8988T (cell line): ENCODE data around the gene EFNA1.
"Not testable (repeated sequence)": the region's sequence is repeated elsewhere in the genome, so short reads cannot be mapped to it uniquely, and the experiment has no call there.

Experiments
- DNase-seq: peaks from one replicate; pipeline ENCODE4 v3.0.0; 2011

The EFNA1 gene

DNA sequence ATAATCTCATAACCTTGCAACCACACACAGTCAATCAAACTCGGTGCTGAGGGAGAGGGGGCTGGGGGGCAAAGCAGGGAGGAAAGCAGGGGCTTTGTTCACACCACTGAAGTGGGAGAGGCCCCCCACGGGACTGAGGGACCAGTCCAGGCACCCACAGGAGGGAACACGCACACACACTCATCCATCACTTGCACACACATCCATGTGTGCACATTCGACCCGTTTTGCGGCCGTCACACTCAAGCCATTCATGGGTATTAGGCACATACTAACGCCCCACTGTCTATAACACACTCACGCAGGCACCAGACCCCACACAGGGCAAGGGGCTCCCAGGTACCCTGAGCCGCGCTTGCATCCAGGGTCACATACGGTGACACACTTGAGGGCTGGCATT is 35.0 kb upstream of the EFNA1 start:
- no peak for DNase-seq

DNA sequence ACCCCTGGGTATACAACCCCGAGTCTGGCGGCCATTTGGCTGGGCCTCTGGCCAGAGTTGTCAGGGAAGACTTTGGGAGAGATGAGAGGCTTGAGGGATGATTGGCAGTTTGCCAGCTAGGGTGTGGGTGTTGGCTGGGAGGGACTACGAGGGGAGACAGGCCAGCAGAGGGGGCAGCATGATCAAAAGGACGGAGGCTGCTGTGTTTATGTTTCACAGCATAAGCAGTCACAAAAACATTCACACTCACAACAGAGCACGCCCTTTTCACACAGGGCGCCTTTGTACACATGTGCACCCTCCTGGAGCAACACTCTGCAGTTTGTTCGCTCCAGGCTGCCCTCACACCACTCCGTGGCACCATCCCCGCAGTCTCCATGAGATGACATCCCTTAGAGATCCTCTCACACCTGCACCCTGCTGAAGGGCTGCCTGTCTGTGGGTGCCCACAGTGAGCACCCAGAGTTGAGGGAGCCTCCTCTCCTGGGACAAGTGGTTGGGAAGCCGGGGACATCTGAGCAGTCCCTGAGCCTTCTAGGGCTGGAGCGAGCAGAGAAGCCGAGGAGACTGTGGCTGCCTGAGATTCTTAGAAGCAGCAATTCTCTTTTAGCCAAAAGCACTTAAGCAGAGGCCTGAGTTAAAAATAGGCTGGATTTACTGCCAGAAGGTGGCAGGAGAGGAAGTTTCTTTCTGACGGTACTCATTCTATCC is 33.6 kb upstream of the EFNA1 start:
- DNase-seq, result no peak

DNA sequence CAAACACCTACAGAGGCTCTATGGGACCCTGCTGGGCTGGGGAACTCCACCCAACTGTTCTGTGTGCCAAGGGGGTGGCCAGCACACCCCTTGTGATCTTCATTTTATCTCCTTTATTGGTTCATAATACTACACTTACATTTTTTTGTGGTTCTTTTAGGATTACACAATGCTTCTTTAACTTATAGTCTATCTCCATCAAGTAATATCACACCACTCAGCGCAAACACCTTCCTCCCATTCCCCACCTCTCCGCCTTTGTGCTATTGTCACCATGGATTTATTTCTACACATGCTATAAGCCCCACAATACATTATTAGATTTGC is 33.1 kb upstream of the EFNA1 start:
- DNase-seq, result no peak

DNA sequence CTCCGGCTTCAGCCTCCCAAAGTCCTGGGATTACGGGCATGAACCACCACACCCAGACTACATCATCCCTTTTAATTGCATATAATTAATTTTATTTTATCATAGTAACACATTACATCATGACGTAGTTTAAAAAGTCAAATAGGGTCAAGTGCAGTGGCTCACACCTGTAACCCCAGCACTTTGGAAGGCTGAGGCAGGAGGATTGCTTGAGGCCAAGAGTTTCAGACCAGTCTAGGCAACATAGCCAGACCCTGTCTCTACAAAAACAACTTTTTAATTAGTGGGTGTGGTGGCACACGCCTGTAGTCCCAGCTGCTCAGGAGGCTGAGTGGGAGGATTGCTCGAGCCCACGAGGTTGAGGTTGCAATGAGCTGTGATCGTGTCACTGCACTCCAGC is 28.3 kb upstream of the EFNA1 start:
- DNase-seq, result no peak

DNA sequence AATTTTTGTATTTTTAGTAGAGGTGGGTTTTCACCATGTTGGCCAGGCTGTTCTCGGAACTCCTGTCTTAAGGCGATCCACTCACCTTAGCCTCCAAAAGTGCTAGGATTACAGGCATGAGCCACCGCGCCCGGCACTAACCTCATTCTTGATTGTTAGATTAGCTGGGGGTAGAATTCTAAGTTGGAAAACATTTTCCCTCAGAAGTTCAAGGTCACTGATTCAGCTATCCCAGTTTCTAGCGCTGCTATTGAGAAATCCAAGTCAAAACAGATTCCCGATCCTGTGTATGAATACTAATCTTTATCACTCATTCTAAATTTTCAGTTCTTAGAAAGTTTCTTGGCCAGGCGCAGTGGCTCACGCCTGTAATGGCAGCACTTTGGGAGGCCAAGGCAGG is 24.4 kb upstream of the EFNA1 start:
- no peak for DNase-seq

DNA sequence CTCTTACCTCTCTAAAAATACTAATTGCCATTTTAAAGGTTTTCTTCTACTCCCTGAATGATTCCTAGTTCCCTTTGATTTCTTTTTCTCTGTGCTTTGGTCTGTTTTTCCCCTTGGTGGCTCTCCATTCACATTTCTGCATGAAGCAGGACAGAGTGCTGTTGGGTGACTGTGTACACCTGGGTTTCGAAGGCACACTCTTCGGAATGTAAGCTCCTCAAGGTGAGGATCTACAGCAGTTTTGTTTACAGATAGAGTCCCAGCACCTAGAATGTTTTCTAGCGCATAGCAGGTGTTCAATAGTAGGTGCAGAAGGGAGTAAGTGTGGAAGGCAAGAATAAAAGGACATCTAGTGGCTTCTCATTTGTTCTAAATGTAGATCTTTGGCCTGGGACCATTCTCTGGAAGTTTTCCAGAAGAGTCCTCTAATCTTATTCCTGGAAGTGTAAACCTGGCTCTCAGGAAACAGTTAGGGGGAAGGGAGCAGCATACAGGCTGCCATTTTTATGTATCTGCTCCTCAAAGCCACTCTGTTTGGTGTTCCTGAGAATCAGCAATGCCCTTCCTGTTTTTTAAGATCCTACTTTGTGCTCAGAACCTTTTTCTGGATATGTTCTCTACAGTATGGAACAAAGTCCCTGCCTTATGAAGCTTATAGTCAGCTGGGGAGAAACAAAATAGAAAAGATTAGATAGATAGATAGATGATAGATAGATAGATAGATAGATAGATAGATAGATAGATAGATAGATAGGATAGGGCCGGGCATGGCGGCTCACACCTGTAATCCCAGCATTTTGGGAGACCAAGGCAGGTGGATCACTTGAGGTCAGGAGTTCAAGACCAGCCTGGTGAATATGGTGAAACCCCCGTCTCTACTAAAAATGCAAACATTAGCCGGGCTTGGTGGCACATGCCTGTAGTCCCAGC is 22.8 kb upstream of the EFNA1 start:
- DNase-seq, result no peak

DNA sequence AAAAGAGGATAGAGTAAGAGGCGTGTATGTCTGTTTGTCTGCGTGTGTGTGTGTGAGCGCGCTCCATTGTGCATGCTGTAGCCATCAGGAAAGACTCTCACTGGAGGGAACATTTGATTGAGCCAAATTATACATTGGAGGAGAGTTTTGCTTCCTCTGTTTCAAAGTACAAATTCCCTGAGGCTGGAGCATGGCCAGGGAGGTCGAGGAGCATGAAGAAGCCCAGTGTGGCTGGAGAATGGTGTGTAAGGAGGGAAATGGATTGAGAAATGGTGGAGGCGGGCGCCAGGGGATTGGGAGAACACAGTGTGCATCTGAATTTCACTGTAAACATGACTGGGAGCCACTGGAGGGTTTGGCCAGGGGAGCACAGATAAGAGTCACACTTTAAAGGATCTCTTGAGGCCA is 22.1 kb upstream of the EFNA1 start:
- no peak for DNase-seq

DNA sequence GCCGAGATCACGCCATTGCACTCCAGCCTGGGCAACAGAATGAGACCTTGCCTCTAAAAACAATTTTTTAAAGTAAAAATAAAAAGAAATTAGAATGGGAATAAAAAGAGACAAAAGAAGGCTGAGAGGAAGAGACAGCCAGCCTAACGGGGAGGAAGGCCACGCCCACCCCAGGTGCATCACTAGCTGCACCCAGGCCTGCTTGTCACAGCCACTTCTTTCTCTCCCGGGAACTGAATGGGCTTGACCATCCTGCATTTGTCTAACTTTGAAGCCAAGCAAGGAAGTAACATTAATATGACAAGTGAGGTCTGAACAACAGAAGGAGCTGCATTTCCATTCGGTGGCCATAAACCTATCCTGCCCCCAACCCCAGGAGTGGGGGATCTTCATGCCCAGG is 20.8 kb upstream of the EFNA1 start:
- no peak for DNase-seq

DNA sequence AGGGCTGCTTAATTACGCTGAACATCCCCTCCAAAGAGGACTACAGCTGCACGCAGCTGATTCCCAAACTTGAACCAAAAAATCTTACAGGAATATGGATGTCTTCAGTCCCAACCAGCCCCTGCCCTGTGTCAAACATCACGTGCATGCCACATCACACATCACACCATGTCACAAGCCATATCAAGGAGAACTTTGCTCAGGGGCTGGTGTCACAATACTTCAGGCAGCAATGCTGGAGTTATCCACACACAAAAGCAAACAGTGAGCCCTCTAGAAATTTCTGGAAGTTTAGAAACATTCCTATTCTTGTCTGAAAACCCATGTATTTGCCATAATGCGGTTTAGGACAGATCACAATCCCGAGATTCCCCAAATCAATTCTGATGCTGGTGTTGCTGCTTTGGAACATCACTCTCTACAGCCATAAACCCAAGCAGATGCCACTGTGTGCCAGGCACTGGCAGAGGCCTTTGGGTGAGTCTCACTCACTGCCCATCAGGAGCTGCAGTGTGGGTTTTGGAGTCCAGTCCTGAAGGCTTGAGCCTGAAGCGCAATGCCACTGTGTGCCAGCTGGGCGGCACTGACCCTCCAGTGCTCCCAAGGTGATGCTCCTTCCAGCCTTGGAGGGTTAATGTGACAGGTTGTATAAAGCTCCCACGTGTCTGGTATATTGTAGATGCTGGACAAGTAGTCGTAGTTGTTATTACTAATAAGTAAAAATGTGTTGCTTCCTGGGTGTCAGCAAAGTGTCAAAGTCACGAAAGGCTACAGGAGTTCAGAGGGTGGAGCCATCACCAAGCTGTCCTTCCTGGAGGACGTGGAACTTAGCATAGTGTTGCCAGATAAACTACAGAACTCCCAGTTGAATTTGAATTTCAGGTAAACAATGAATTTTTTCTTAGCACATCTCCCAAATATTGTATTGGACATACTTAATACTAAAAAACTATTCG is 20.1 kb upstream of the EFNA1 start:
- no peak for DNase-seq

DNA sequence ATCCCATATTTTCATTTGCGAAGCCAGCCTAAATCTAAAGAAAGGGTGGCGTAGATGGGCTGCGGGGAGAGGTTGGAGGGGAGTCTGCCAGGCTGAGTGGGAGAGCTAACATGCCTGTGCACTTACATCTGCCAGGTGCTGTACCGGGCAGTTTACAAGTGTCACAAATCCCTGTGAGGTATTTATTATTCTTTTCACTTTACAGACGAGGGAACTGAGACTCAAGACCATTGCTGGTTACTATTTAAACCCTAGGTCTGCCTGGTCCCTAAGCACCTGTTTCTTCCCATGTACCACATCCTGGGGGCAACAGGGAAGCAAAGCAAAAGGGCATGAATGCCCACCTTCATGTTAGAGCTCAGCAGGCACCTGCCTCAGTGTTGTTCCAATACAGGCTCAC is 19.4 kb upstream of the EFNA1 start:
- no peak for DNase-seq

DNA sequence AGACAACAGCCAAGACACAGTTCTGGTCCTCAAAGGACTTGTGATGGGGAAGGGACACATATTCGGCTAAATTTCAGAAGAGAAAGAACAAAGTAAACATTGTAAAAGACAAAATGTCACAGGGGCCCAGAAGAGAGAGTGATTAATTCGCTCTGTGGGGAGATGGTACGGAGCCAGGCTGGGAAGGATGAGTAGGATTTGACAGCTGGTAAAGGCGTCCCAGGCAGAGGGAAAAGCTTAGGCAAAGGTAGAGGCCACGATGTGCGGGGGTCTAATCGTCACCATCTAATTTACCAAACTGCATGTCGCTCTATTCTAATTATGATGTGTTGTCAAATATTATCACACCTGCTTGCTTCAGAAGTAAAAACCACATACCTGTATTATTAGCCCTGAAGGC is 17.3 kb upstream of the EFNA1 start:
- no peak for DNase-seq

DNA sequence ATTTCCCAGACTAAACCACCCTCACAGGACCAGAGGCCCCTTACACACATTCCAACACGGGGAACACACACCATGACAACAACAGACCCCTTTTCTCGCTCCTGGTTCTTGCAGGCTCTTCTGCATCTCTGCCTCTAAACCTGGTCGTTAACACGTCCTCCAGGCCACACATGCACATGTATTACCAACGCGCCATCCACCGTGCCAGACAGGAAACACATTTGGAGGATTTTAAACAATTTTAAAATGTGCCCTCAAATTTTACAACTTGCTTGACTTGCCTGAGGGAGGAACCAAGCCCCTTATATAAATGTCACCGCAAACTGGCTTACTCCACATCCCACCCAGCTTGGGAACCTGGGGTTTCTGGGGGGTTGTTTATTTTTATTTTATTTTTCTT is 16.9 kb upstream of the EFNA1 start:
- no peak for DNase-seq

DNA sequence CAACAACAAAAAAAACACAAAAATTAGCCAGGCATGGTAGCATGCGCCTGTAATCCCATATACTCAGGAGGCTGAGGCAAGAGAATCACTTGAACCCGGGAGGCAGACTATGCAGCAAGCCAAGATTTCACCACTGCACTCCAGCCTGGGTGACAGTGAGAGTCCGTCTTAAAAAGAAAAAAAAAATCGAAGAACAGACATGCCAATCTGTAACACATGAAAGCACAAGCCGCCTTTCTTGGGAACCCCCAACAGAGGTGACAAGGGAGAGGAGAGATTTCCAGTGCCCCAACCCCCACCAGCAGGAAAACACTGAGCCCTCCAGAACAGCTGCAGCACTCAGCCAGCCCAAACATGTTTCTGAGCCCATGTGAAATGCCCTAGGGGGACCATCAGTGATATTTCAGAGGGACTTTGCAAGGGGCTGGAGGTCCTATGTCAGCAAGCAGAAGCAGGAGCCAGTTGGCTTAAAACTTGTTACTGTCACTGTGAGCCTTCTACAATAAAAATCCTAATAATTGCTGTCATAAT is 14.2 kb upstream of the EFNA1 start:
- no peak for DNase-seq

DNA sequence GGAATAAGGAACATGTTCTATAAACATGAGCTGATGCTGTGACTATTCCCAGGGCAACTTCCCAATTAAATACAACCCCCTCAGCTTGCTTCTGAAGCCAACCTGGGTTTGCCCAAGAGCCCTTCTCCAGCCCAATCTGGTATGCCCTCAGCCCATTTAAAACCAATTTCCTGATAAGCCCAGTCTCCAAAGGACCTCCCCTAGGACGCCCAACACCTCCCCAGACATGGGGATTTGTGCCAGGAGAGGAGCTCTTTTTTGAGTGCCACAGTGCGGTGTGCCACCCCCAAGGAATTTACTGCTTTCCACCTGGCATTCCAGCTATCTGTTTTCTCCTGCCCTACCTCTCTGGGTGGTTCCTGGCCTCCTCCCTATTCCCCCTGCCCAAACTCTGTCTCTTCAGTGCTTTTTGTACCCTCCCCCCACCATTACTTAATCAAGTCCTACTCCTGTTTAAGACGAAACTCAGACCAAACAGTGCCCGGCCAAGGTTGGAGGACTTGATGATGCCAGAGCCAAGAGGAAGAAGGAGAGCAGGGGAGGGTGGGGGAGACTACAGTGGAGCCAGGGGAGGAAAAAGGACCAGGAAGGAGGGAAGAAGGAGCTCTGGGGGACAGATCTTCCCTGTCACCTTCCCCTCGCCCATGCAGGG is 11.4 kb upstream of the EFNA1 start:
- no peak for DNase-seq

DNA sequence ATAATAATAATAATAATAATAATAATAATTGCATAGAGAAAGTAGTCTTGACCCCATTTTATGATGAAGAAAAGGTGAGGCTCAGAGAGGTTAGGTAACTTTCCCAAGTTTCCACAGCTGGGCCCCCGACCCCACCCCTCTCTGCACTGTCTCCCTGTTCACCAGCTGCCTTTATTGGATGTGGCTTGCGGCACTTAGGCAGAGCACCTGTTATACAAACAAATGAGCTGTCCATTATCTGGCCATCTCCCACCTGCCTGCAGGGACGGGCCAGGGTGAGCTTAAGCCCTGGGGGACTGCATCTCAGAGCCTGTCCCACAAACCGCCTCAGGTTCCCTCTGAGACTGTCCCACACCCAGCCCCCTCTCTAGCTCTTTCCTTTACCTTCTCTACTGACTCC is 10.1 kb upstream of the EFNA1 start:
- DNase-seq, result no peak

DNA sequence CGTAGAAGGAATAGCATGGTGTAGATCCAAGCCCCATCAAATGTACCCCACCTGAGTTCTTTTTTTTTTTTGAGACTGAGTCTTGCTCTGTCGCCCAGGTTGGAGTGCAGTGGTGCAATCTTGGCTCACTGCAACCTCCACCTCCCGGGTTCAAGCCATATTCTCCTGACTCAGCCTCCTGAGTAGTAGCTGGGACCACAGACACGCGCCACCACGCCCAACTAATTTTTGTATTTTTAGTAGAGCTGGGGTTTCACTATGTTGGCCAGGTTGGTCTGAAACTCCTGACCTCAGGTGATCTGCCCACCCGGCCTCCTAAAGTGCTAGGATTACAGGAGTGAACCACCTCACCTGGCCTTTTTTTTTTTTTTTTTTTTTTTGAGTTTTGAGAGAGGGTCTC is 9.6 kb upstream of the EFNA1 start:
- not testable (repeated sequence) for DNase-seq

DNA sequence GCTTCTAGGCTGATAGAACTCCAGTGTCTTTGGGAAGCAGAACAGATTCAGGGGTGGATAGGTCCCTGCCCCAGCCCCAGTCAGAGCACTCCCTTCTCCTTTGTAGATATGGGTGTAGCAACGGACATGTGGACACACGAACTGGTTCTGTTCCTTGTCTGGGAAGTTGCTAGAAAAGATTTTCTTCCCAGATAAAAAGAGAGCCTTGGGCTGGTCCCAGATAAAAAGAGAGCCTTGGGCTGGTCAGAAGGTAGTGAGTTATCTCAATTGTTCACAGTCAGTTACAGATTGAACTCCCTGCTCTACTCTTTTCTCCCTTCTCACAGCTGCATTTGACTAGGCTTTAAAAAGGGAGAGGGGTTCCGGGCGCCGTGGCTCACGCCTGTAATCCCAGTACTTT is 7.4 kb upstream of the EFNA1 start:
- DNase-seq, result no peak

DNA sequence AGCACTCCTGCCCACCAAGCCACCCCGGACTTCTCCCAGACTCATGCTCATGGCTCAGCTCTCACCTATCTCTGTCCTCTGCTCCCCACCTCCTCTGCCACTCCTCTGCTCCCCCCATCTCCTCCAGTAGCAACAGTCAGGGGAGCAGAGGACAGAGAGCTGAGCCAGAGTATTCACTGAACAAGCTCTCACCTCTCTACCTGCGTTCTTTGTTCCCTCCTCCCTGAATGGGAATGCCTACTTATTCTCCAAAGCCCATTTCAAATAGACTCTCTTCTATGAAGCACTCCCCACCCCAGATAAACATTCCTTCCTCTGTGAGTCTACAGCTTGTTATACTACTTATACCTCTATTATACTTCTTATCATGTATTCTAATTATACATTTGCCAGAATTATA is 6.4 kb upstream of the EFNA1 start:
- DNase-seq, result no peak

DNA sequence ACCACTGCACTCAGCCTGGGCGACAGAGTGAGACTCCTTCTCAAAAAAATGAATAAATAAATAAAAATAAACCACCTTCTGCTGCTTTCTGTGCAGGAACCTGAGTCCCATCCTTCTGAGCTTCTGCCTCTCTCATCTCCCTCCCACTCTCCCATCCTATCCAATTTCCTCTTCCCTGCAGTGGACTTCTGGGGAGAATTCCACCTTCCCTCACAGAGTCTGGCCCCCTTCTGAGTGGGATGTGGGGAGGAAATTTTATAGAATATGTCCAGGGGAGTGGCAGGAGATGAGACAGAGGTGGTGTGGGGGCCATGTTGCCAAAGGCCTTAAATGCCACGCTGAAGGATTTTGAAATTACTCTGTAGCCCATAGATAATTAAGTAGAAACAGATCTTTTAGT is 5.4 kb upstream of the EFNA1 start:
- DNase-seq, result no peak

DNA sequence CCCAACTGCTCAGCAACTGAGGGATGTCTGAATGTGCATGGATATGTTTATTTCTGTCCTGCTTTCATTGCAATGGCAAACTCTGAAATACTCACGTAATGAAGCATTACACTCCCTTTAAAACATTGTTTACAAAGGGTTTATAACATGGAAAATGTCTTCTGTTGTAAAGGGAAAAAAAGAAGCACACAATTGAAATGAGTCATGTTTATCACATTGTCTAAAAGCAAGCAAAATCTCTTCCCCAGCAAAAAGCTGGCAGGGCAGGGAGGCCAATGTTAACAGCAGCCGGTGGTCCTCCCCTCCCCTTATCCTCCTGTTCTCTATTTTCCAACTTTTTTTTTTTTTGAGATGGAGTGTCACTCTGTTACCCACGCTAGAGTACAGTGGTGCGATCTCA is 3.9 kb upstream of the EFNA1 start:
- no peak for DNase-seq

DNA sequence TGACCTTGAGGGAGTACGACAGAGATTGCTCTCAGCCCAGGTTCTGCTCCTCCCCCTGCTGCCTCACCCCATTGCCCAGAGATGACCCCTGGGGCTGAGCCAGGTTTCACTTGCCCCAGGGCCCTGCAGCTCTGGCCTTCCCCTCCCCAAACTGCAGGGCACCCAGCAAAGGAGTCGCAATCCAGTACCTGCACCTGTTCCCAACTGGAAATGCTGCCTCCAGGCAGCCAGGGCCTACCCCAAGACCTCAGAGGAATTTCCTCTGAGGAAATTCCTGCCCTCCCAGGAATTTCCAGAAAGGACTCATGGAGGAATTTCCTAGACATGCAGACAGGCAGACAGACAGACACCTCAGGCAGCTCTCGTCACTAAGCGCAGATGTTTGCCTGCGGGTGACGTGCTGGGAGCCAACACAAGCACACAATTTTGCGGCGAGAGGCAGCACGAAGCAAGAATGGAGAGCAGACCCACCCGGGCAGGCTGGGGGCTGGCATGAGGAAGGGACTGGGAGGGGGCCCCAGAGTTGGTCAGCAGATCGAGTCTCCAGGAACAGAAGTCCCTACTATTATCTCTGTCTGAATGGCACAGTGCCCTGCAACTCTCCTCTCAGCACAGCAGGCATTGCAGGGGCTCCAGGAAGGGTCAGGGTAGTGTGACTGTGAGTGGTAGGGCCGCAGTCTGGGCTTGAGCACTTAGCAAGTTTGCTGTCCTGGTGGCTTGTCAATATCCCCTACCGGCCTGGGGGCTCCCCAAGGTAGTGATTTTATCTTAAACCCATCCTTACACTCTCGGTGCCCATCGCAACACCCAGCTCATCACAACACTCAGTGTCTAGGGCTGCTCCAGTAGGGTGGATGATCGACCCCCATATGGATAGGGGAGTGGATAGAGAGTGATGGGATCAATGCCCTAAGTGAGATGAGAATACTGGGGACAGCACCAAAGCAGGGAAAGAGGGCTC is 2.9 kb upstream of the EFNA1 start:
- peak; percentile 63 for DNase-seq
